GM12878 (cell line): ENCODE results near the gene MAGI2.

Experiments
- CTCF ChIP-seq, 3 experiments: IDR thresholded peaks in 2 of 3; conservative IDR thresholded peaks in 1 of 3; 2 replicates each; pipeline ENCODE4 v1.5.1; 2011; ENCODE audit warnings: low read depth in 3 of 3, low read length in 3 of 3, mild to moderate bottlenecking in 3 of 3, control low read depth in 2 of 3, moderate library complexity in 2 of 3, inconsistent platforms in 1 of 3, mixed read lengths in 1 of 3; ENCODE audit not compliant: control insufficient read depth in 2 of 3, insufficient read depth in 1 of 3; ENCODE audit errors: extremely low read depth in 1 of 3
- MXI1 ChIP-seq: fragments of 150-350 bp; IDR thresholded peaks from 2 replicates; pipeline ENCODE4 v1.6.1; 2011; ENCODE audit warnings: low read depth, mild to moderate bottlenecking, inconsistent platforms, low read length, improper control_type of control experiment
- NFYA ChIP-seq: IDR thresholded peaks from 2 replicates; pipeline ENCODE4 v1.6.1; 2011; ENCODE audit warnings: low read depth, mild to moderate bottlenecking, low read length, improper control_type of control experiment, borderline replicate concordance
- POLR2AphosphoS5 ChIP-seq: IDR thresholded peaks from 2 replicates; pipeline ENCODE4 v1.6.1; 2011; ENCODE audit warnings: mild to moderate bottlenecking, low read length, inconsistent platforms
- REST ChIP-seq: IDR thresholded peaks from 2 replicates; pipeline ENCODE4 v1.6.1; 2012; ENCODE audit warnings: mild to moderate bottlenecking, low read depth, low read length
- RFX5 ChIP-seq: IDR thresholded peaks from 2 replicates; pipeline ENCODE4 v1.6.1; 2011; ENCODE audit warnings: low read depth, low read length, improper control_type of control experiment
- ZZZ3 ChIP-seq: IDR thresholded peaks from 2 replicates; pipeline ENCODE4 v1.6.1; 2011; ENCODE audit warnings: low read depth; ENCODE audit not compliant: control insufficient read depth, insufficient read length

DNA sequence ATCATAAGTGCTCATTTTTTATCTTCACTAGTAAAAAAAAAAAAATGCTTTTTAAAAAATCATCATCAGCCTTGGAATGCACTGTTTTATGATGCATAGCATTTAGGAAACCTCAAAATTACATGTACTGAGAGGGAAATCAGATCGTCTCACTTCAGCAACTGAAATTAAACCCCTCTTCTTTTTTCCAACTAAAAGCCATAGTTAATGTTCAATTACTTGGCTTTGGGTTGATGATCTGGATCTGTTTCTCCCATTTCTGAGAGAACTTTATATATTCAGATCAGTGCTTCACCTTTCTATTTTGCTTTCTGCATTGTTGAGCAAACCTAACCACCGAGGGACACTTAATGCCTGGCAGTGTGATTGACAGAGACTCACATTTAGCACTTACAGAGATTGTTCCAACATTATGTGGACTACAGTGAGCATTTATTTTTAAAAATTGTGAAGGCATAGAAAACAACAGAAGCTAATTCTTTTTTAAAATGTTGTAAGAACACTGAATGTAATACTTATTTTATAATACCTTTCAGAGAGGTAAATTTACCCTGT is 976.5 kb downstream of the MAGI2 start:
- TF ChIP-seq REST: no peak
- no peak for TF ChIP-seq RFX5
- TF ChIP-seq MXI1: no peak
- TF ChIP-seq ZZZ3: no peak
- no peak for TF ChIP-seq POLR2AphosphoS5
- TF ChIP-seq CTCF (IDR thresholded peaks at IDR 0.05 in 2 of 3, conservative IDR thresholded peaks at IDR 0.05 in 1 of 3; ENCODE audit: control insufficient read depth in 2 of 3, extremely low read depth in 1 of 3, insufficient read depth in 1 of 3, low read depth in 3 of 3, low read length in 3 of 3): no peak
- TF ChIP-seq NFYA: no peak
